Stimulated activated effector memory CD8-positive, alpha-beta T cell treated with anti-CD3 and anti-CD28 coated beads, Interleukin-12 subunit alpha, Interleukin-12 subunit beta, amount 100 ng/mL, for 72 hours (primary cell): ENCODE measurements around the gene FANCE.

ENCODE experiments used
- ATAC-seq: fragments of 150-1000 bp; cut with Tn5 transposase; 2 replicates; pipeline ENCODE4 v1.10.0; 2021
- DNase-seq, 2 donors: peaks; one replicate each; pipeline ENCODE4 v3.0.0; 2021 to 2022; ENCODE audit warnings: low spot score in 2 of 2
- H3K27ac Mint-ChIP-seq: one replicate; pipeline ENCODE4 v1.8.0; 2022; ENCODE audit warnings: mild to moderate bottlenecking, mixed read lengths
- H3K36me3 Mint-ChIP-seq: one replicate; pipeline ENCODE4 v1.8.0; 2022; ENCODE audit warnings: mild to moderate bottlenecking, mixed read lengths
- H3K4me1 Mint-ChIP-seq: one replicate; pipeline ENCODE4 v1.8.0; 2022; ENCODE audit warnings: mixed read lengths
- H3K4me3 Mint-ChIP-seq: one replicate; pipeline ENCODE4 v1.8.0; 2022; ENCODE audit warnings: mild to moderate bottlenecking, mixed read lengths
- H3K9me3 Mint-ChIP-seq: one replicate; pipeline ENCODE4 v1.8.0; 2022; ENCODE audit warnings: mixed read lengths

Gene FANCE

GRCh38 chr6:35469751-35470662 is 17.9 kb downstream of the FANCE start:
- no peak for DNase-seq
- Mint-ChIP-seq H3K4me3 (peak overlapping the region; percentile 90), H3K4me1 (peaks cover 51% of the 10 kb centered on the region), H3K36me3 (peaks cover 92% of the 10 kb centered on the region), H3K27ac (peak overlapping the region; percentile 99), H3K9me3 (no peaks in the 10 kb centered on the region)
- no peak for ATAC-seq

GRCh38 chr6:35470663-35471120 is 18.6 kb downstream of the FANCE start:
- Mint-ChIP-seq H3K9me3 (no peaks in the 10 kb centered on the region), H3K27ac (peak overlapping the region; percentile 99), H3K4me3 (peak overlapping the region; percentile 90), H3K36me3 (peaks cover 98% of the 10 kb centered on the region), H3K4me1 (peaks cover 51% of the 10 kb centered on the region)
- DNase-seq: no peak
- ATAC-seq: no peak

DNA sequence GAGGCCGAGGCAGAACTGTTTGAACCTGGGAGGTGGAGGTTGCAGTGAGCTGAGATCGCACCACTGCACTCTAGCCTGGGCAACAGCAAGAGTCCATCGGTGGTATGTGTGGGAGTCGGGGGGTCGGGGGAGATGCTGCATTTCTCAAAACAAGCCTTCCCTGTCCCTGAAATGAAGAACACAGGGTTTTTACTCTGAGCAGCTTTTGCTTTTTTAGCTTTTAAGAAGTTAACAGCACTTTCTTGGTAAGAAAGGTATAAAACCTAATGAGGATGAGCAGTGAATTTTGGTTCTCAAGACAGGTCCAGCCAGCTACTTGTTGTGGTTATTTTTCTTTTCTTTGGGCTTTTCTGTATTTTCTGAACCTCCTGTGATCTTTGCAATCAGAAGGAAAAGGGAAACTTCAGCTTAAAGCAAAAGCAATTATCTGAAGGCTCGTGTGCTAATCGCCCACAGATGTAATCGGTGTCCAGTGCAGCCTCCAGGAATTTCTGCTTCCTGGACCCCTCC is 19.8 kb downstream of the FANCE start:
- peak overlapping the region; percentile 99 for H3K27ac Mint-ChIP-seq
- ATAC-seq (no peak), DNase-seq (no peak)
- no peaks in the 10 kb centered on the region for H3K9me3 Mint-ChIP-seq
- peaks cover 90% of the 10 kb centered on the region for H3K36me3 Mint-ChIP-seq
- peak overlapping the region; percentile 90 for H3K4me3 Mint-ChIP-seq
- H3K4me1 Mint-ChIP-seq: peaks cover 51% of the 10 kb centered on the region

- H3K27ac Mint-ChIP-seq: peak overlapping the region; percentile 80
- DNase-seq: no peak
- peaks cover 41% of the 10 kb centered on the region for H3K4me1 Mint-ChIP-seq
- H3K36me3 Mint-ChIP-seq: peaks cover 77% of the 10 kb centered on the region
- no peak for ATAC-seq
- no peaks in the 10 kb centered on the region for H3K9me3 Mint-ChIP-seq
- no peak overlapping the region for H3K4me3 Mint-ChIP-seq
These were observed 21.1 kb downstream of the FANCE start for GRCh38 chr6:35473075-35473849.

GRCh38 chr6:35473850-35474130 is 21.7 kb downstream of the FANCE start:
- Mint-ChIP-seq H3K27ac (peak overlapping the region; percentile 80), H3K4me3 (no peak overlapping the region), H3K9me3 (no peaks in the 10 kb centered on the region), H3K36me3 (peaks cover 71% of the 10 kb centered on the region), H3K4me1 (peaks cover 41% of the 10 kb centered on the region)
- ATAC-seq (no peak), DNase-seq (no peak)

GRCh38 chr6:35474131-35474941 is 22.2 kb downstream of the FANCE start:
- Mint-ChIP-seq H3K4me1 (peaks cover 39% of the 10 kb centered on the region), H3K4me3 (no peak overlapping the region), H3K9me3 (no peaks in the 10 kb centered on the region), H3K27ac (peak overlapping the region; percentile 80), H3K36me3 (peaks cover 66% of the 10 kb centered on the region)
- no peak for DNase-seq
- peak; percentile 17 for ATAC-seq

DNA sequence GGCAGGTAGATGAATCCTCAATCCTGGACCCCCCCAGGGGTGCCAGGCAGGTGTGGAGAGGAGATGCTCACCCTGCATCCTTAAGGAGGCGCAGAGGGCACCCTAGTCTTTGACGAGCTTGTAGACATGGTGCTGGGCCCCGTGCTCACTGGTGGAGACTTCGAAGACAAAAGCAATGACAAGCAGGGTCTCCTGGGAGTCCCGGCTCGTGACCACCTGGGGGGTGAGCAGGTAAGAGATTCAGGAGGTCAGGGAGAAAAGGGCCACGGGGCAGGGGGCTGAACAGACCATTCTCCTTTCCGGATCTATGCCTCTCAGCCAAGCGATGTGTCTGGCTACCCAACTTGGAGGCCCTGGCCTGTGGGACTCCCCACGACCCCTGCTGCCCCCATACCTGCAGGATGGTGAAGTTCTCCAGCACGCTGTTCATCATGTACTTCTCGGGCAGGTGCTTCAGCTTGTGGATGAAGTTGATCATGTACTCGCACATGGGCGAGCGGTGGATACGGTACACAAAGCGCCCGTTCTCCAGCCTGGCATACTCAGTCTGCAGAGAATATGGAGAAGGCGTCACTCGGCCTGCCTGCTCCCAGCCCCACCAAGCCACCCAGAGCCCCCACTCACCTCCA is 22.9 kb downstream of the FANCE start:
- Mint-ChIP-seq H3K4me3 (no peak overlapping the region), H3K27ac (peak overlapping the region; percentile 80), H3K9me3 (no peaks in the 10 kb centered on the region), H3K36me3 (peaks cover 59% of the 10 kb centered on the region), H3K4me1 (peaks cover 32% of the 10 kb centered on the region)
- ATAC-seq (no peak), DNase-seq (no peak)

GRCh38 chr6:35475573-35475972 is 23.4 kb downstream of the FANCE start:
- ATAC-seq (no peak), DNase-seq (no peak)
- Mint-ChIP-seq H3K36me3 (peaks cover 53% of the 10 kb centered on the region), H3K27ac (peak overlapping the region; percentile 80), H3K4me1 (peaks cover 27% of the 10 kb centered on the region), H3K9me3 (no peaks in the 10 kb centered on the region), H3K4me3 (no peak overlapping the region)

DNA sequence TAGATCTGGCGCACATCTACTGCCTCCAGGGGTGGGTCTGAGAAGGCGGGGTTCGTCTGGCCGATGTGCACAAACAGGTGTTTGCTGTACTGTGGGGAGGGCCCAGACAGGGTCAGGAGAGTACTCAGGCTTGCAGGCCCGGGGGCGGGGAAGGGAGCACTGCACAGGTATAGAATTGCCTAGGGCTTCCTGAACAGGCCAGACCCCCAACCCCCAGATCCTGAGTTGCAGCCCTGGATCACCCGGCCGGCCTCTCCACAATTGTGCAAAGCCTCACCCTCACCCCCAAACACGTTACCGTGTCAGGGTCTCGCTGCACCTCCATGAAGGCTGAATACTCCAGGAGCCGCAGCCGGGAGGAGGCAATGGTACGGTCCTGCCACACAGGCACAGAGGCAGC is 23.9 kb downstream of the FANCE start:
- H3K9me3 Mint-ChIP-seq: no peaks in the 10 kb centered on the region
- peaks cover 22% of the 10 kb centered on the region for H3K4me1 Mint-ChIP-seq
- no peak overlapping the region for H3K4me3 Mint-ChIP-seq
- H3K36me3 Mint-ChIP-seq: peaks cover 49% of the 10 kb centered on the region
- H3K27ac Mint-ChIP-seq: no peak overlapping the region
- ATAC-seq: no peak
- no peak for DNase-seq

DNA sequence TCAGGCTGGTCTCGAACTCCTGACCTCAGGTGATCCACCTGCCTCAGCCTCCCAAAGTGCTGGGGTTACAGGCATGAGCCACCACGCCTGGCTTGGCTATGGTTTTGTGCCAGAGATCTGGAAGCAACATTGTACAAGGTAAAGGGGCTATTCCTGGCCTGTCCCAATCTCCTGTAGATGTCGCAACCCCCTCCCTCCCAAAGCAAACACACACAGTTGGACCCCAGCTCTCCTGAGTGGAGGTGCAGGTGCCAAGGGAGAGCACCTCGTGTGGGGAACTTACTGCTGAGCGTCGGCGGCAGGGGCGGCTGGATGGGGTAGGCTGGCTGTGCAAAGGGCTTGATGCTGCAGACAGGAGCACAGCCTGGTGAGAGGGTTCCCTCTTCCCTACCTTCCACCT is 24.9 kb downstream of the FANCE start:
- peaks cover 39% of the 10 kb centered on the region for H3K36me3 Mint-ChIP-seq
- H3K9me3 Mint-ChIP-seq: no peaks in the 10 kb centered on the region
- ATAC-seq: no peak
- peaks cover 15% of the 10 kb centered on the region for H3K4me1 Mint-ChIP-seq
- H3K4me3 Mint-ChIP-seq: no peak overlapping the region
- no peak for DNase-seq
- no peak overlapping the region for H3K27ac Mint-ChIP-seq

GRCh38 chr6:35477551-35478179 is 25.5 kb downstream of the FANCE start:
- Mint-ChIP-seq H3K36me3 (peaks cover 33% of the 10 kb centered on the region), H3K27ac (no peak overlapping the region), H3K4me1 (peaks cover 13% of the 10 kb centered on the region), H3K4me3 (no peak overlapping the region), H3K9me3 (no peaks in the 10 kb centered on the region)
- ATAC-seq: no peak
- no peak for DNase-seq

- H3K36me3 Mint-ChIP-seq: peaks cover 27% of the 10 kb centered on the region
- DNase-seq (no peak), ATAC-seq (no peak)
- peaks cover 13% of the 10 kb centered on the region for H3K4me1 Mint-ChIP-seq
- no peak overlapping the region for H3K27ac Mint-ChIP-seq
- no peaks in the 10 kb centered on the region for H3K9me3 Mint-ChIP-seq
- no peak overlapping the region for H3K4me3 Mint-ChIP-seq
These were observed 26.1 kb downstream of the FANCE start for GRCh38 chr6:35478259-35478658.

- peaks cover 7% of the 10 kb centered on the region for H3K36me3 Mint-ChIP-seq
- H3K4me1 Mint-ChIP-seq: no peaks in the 10 kb centered on the region
- H3K9me3 Mint-ChIP-seq: no peaks in the 10 kb centered on the region
- DNase-seq: no peak
- no peak overlapping the region for H3K4me3 Mint-ChIP-seq
- H3K27ac Mint-ChIP-seq: no peak overlapping the region
- no peak for ATAC-seq
These were observed 28.0 kb downstream of the FANCE start for GRCh38 chr6:35480176-35480575.

DNA sequence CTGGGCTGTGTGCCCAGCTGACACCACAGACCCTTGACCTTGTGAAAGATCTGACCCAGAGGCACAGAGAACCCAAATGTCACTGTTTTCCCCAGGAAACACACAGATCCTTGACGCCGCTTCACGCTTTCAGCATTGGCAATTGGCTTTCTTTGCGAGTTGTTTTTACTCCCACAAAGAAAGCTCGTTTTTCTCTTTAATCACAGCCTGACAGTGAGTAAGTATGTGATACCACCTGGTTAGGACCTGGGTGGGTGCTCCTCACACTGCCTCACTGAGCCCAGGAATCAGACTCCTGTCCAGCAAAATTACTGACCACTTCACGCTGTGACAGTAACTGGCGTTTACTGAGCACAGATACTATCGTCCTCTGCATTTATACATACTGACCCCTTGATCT is 29.1 kb downstream of the FANCE start:
- Mint-ChIP-seq H3K27ac (no peak overlapping the region), H3K36me3 (no peaks in the 10 kb centered on the region), H3K4me1 (no peaks in the 10 kb centered on the region), H3K9me3 (no peaks in the 10 kb centered on the region), H3K4me3 (no peak overlapping the region)
- ATAC-seq (no peak), DNase-seq (no peak)
